Liver (tissue), 9 donors: ENCODE results near the gene PES1. TPM values are rescaled to one million over a fixed set of nuclear protein-coding genes. Genes with fewer than 3 reads are reported as not detected.

Source experiments
- DNase-seq: peaks from one replicate; pipeline ENCODE4 v3.0.0-alpha.2; 2017; ENCODE audit warnings: low spot score
- H3K27ac ChIP-seq, 2 donors: one replicate each; pipeline ENCODE4 v1.7.0; 2013; ENCODE audit warnings: inconsistent platforms in 2 of 2, low read length in 2 of 2, control low read depth in 1 of 2, low read depth in 1 of 2, mild to moderate bottlenecking in 1 of 2
- H3K27me3 ChIP-seq, 4 donors: one replicate each; pipeline versions ENCODE4 v1.6.1 to v1.7.0; 2013; ENCODE audit warnings: low read length in 3 of 4, inconsistent platforms in 1 of 4, mild to moderate bottlenecking in 1 of 4, moderate library complexity in 1 of 4; ENCODE audit not compliant: control insufficient read depth in 4 of 4, insufficient read depth in 4 of 4
- H3K36me3 ChIP-seq, 4 donors: one replicate each; pipeline versions ENCODE4 v1.6.1 to v1.7.0; 2013; ENCODE audit warnings: low read length in 3 of 4, mild to moderate bottlenecking in 3 of 4, low read depth in 1 of 4, moderate library complexity in 1 of 4; ENCODE audit not compliant: control insufficient read depth in 4 of 4, insufficient read depth in 3 of 4
- H3K4me1 ChIP-seq, 4 donors: one replicate each; pipeline versions ENCODE4 v1.6.1 to v1.7.0; 2013; ENCODE audit warnings: low read length in 3 of 4, mild to moderate bottlenecking in 3 of 4, moderate library complexity in 1 of 4; ENCODE audit not compliant: control insufficient read depth in 4 of 4, insufficient read depth in 4 of 4
- H3K4me3 ChIP-seq, 3 donors: one replicate each; pipeline versions ENCODE4 v1.6.1 to v1.7.0; 2013; ENCODE audit warnings: low read length in 3 of 3, control low read depth in 1 of 3, low read depth in 1 of 3, mild to moderate bottlenecking in 1 of 3
- H3K9ac ChIP-seq, 2 donors: one replicate each; pipeline ENCODE4 v1.7.0; 2013; ENCODE audit warnings: low read length in 2 of 2, mild to moderate bottlenecking in 2 of 2, moderate library complexity in 2 of 2, control low read depth in 1 of 2, low read depth in 1 of 2
- H3K9me3 ChIP-seq, 4 donors: one replicate each; pipeline versions ENCODE4 v1.6.1 to v1.7.0; 2013; ENCODE audit warnings: low read length in 3 of 4; ENCODE audit not compliant: control insufficient read depth in 4 of 4
- CTCF ChIP-seq: fragments of 150-350 bp; IDR thresholded peaks from 2 replicates; pipeline ENCODE4 v1.5.1; 2017; ENCODE audit warnings: improper control_type of control experiment, low read depth, low read length; ENCODE audit not compliant: missing input control
- EGR1 ChIP-seq, 2 donors: IDR thresholded peaks; 2 replicates each; pipeline ENCODE4 v1.6.1; 2016 to 2018; ENCODE audit warnings: antibody characterized with exemption in 2 of 2, low read depth in 2 of 2
- FOXA1 ChIP-seq: IDR thresholded peaks from 2 replicates; pipeline ENCODE4 v1.6.1; 2016; ENCODE audit warnings: antibody characterized with exemption
- FOXA2 ChIP-seq: IDR thresholded peaks from 2 replicates; pipeline ENCODE4 v1.6.1; 2016; ENCODE audit warnings: antibody characterized with exemption
- HNF4G ChIP-seq: IDR thresholded peaks from 2 replicates; pipeline ENCODE4 v1.6.1; 2016; ENCODE audit warnings: antibody characterized with exemption
- JUND ChIP-seq, 2 donors: IDR thresholded peaks; 2 replicates each; pipeline ENCODE4 v1.6.1; 2016; ENCODE audit warnings: antibody characterized with exemption in 2 of 2
- NR2F2 ChIP-seq: IDR thresholded peaks from 2 replicates; pipeline ENCODE4 v1.6.1; 2016; ENCODE audit warnings: antibody characterized with exemption
- RAD21 ChIP-seq, 2 donors: IDR thresholded peaks; 2 replicates each; pipeline ENCODE4 v1.6.1; 2016; ENCODE audit warnings: antibody characterized with exemption in 2 of 2, mild to moderate bottlenecking in 2 of 2
- RXRA ChIP-seq, 2 donors: IDR thresholded peaks; 2 replicates each; pipeline ENCODE4 v1.6.1; 2017 to 2018; ENCODE audit warnings: antibody characterized with exemption in 2 of 2, mild to moderate bottlenecking in 1 of 2
- TAF1 ChIP-seq: conservative IDR thresholded peaks from 2 replicates; pipeline ENCODE4 v1.6.1; 2016; ENCODE audit warnings: antibody characterized with exemption, mild to moderate bottlenecking
- ZBTB33 ChIP-seq: IDR thresholded peaks from 2 replicates; pipeline ENCODE4 v1.6.1; 2016; ENCODE audit warnings: antibody characterized with exemption
- WGBS: extraction: QIAGEN DNeasy Blood & Tissue Kit; methylation state at CpG from one replicate; pipeline ENCODE4 v1.1.7; 2013; 5-methylcytosine and 5-hydroxymethylcytosine counted together
- polyA plus RNA-seq, 2 donors: library from polyadenylated mRNA; stranded (reverse) in 1 of 2; unstranded in 1 of 2; fragments of 200-250 nt in 1 of 2; fragments of >200 nt in 1 of 2; fragmentation: Nextera tagmentation in 1 of 2; extraction: Ambion mirVana in 1 of 2; gene quantifications; one replicate each; pipeline versions ENCODE4 v1.2.1 to v1.2.3, GENCODE V29; 2013 to 2015
- total RNA-seq, 2 donors: library from RNA; depleted of rRNA; stranded (reverse); fragments of >200 nt; gene quantifications; one replicate each; pipeline ENCODE4 v1.2.3, GENCODE V29; 2014
- TF ChIP-seq, protein P1 (sequence below): IDR thresholded peaks from 2 replicates; pipeline ENCODE4 v1.6.1; 2016; ENCODE audit warnings: antibody characterized with exemption, mild to moderate bottlenecking
- donor health status: healthy.
- donor health status: healthy.
- donor health status: healthy.
- donor health status: healthy.
- donor health status: healthy.

Gene PES1
- total and polyA plus RNA-seq, 4 donors, result 20.0 to 33.1 (median 22.3) TPM

- Histone ChIP-seq H3K9ac (no peak overlapping the region), H3K27ac (no peak overlapping the region), H3K27me3 (no peaks in the 10 kb centered on the region), H3K9me3 (no peaks in the 10 kb centered on the region), H3K36me3 (no peaks in the 10 kb centered on the region), H3K4me1 (no peaks in the 10 kb centered on the region), H3K4me3 (no peak overlapping the region)
- WGBS, result 82% methylated on average over 6 of the region's 6 CpGs
- DNase-seq, result peak; percentile 57
- no peak for TF ChIP-seq CTCF
- no peak for TF ChIP-seq ZBTB33
- no peak for TF ChIP-seq HNF4G
- no peak for TF ChIP-seq EGR1 (IDR thresholded peaks at IDR 0.05; ENCODE audit: low read depth in 2 of 2)
- TF ChIP-seq NR2F2, result no peak
- no peak for TF ChIP-seq RAD21 (IDR thresholded peaks at IDR 0.05)
- TF ChIP-seq TAF1, result no peak
- TF ChIP-seq JUND (IDR thresholded peaks at IDR 0.05), result no peak
- no peak for TF ChIP-seq RXRA (IDR thresholded peaks at IDR 0.05)
Observed at GRCh38 chr22:30559889-30560288, 31.8 kb downstream of the PES1 start.

- TF ChIP-seq, protein P1, sequence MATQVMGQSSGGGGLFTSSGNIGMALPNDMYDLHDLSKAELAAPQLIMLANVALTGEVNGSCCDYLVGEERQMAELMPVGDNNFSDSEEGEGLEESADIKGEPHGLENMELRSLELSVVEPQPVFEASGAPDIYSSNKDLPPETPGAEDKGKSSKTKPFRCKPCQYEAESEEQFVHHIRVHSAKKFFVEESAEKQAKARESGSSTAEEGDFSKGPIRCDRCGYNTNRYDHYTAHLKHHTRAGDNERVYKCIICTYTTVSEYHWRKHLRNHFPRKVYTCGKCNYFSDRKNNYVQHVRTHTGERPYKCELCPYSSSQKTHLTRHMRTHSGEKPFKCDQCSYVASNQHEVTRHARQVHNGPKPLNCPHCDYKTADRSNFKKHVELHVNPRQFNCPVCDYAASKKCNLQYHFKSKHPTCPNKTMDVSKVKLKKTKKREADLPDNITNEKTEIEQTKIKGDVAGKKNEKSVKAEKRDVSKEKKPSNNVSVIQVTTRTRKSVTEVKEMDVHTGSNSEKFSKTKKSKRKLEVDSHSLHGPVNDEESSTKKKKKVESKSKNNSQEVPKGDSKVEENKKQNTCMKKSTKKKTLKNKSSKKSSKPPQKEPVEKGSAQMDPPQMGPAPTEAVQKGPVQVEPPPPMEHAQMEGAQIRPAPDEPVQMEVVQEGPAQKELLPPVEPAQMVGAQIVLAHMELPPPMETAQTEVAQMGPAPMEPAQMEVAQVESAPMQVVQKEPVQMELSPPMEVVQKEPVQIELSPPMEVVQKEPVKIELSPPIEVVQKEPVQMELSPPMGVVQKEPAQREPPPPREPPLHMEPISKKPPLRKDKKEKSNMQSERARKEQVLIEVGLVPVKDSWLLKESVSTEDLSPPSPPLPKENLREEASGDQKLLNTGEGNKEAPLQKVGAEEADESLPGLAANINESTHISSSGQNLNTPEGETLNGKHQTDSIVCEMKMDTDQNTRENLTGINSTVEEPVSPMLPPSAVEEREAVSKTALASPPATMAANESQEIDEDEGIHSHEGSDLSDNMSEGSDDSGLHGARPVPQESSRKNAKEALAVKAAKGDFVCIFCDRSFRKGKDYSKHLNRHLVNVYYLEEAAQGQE, result no peak
- TF ChIP-seq FOXA2 (no peak), NR2F2 (no peak), RAD21 (IDR thresholded peaks at IDR 0.05) (no peak), FOXA1 (no peak), TAF1 (no peak), JUND (IDR thresholded peaks at IDR 0.05) (no peak), ZBTB33 (no peak)
- 87% methylated on average over 8 of the region's 8 CpGs for WGBS
- Histone ChIP-seq H3K27ac (no peak overlapping the region), H3K4me1 (no peaks in the 10 kb centered on the region), H3K36me3 (no peaks in the 10 kb centered on the region), H3K9ac (no peak overlapping the region), H3K27me3 (no peaks in the 10 kb centered on the region), H3K4me3 (no peak overlapping the region), H3K9me3 (no peaks in the 10 kb centered on the region)
- DNase-seq, result no peak
Observed at GRCh38 chr22:30557243-30557642, 34.5 kb downstream of the PES1 start.
